CD4-positive, alpha-beta T cell treated with Interleukin-17A for 1 hour (primary cell): ENCODE data around the gene SYNE2.
"Not testable (repeated sequence)": the region's sequence is repeated elsewhere in the genome, so short reads cannot be mapped to it uniquely, and the experiment has no call there.

ENCODE experiments used
- DNase-seq: peaks from one replicate; pipeline ENCODE4 v3.0.0-alpha.2; 2020

SYNE2 gene

DNA sequence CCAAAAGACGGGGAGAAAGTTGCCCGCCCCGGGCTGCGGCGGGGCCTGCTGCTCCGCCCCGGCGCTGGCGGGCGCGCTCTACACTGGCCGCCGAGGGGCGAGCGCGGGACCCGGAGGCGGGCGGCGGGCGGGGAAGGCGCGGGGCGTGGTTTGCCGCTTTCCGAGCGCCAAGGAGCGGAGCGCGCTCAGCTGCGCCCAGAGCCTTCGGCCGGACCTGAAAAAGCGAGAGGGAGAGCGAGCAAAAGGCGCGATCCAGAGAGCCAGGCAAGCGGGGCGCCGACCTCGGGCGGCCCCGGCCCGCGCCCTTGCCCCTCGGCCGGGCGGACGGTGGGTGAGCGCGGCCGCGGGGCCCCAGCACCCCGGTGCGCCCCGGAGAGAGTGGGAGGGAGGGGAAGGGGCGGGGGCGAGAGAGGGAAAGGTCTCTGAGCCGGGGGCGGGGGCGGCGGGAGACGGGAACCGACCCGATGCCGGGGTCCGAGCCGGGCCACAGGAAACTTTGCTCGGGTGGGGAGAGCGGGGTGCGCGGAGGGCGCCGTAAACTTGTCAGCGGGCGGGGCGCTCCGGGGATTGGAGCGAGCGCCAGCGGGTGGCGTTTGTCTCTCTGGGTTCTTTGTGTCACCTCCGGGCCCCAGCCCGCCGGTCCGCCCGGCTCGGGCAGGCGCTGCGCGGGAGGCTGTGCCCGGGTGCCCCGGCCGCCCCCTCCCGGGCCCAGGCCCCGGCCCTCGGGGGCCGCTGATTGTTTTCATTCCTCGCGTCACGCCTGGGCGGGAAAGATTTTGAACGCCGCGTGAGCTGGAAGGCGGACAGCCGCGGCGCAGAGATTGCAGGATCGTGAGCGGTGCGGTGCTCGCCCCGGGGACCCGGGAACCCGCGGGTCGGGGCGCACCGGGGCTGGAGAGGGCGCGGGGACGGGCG lies at the start of gene SYNE2:
TSS of gene SYNE2 (plus strand) at position 188 of the 915 bp plus-strand sequence. CDS start 56,145 bp downstream, outside the sequence.
- DNase-seq, result peak; percentile 84

DNA sequence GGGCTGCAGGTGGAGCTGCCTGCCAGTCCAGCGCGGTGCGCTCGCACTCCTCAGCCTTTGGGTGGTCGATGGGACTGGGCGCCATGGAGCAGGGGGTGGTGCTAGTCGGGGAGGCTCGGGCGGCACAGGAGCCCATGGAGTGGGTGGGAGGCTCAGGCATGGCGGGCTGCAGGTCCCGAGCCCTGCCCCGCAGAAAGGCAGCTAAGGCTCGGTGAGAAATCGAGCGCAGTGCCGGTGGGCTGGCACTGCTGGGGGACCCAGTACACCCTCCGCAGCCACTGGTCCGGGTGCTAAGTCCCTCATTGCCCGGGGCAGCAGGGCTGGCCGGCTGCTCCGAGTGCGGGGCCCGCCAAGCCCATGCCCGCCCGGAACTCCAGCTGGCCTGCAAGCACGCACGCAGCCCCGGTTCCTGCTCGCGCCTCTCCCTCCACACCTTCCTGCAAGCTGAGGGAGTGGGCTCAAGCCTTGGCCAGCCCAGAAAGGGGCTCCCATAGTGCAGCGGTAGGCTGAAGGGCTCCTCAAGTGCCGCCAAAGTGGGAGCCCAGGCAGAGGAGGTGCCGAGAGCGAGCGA lies 49.5 kb upstream of the SYNE2 start:
- not testable (repeated sequence) for DNase-seq

DNA sequence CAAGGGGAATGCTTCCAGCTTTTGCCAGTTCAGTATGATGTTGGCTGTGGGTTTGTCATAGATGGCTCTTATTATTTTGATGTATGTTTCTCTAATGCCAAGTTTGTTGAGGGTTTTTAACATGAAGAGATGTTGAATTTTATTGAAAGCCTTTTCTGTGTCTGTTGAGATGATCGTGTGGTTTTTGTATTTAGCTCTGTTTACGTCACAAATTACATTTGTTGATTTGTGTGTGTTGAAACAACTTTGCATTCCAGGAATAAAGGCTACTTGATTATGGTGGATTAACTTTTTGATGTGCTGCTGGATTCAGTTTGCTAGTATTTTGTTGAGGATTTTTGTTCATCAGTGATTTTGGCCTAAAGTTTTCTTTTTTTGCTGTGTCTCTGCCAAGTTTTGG lies 46.7 kb upstream of the SYNE2 start:
- not testable (repeated sequence) for DNase-seq

DNA sequence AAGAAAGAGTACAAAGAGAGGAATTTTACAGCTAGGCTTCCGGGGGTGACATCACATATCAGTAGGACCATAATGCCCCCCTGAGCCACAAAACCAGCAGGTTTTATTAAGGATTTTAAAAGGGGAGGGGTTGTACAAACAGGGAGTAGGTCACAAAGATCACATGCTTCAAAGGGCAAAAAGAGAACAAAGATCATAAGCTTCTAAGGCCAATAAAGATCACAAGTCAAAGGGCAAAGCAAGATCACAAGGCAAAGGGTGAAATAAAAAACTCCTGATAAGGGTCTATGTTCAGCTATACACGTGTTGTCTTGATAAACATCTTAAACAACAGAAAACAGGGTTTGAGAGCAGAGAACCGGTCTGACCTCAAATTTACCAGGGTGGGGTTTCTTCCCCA lies 41.1 kb upstream of the SYNE2 start:
- DNase-seq, result not testable (repeated sequence)

DNA sequence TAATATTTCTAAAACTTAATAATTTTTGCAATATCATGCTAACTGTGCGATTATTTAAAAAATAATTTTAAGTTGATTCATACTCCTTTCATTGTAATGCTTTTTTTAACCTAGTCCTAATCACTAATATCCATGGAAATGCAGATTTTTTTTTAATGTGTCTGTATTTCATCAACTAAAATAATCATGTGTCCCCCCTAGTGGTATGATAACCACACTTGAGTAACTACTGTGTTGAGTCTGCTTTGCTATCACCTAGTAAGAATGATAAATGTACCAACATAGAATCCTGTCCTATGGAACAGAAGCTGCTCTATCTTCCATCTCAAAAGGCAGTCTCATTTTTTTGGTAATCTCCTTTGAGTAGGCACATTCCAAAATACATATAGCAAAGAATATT lies 19.1 kb upstream of the SYNE2 start:
- no peak for DNase-seq

DNA sequence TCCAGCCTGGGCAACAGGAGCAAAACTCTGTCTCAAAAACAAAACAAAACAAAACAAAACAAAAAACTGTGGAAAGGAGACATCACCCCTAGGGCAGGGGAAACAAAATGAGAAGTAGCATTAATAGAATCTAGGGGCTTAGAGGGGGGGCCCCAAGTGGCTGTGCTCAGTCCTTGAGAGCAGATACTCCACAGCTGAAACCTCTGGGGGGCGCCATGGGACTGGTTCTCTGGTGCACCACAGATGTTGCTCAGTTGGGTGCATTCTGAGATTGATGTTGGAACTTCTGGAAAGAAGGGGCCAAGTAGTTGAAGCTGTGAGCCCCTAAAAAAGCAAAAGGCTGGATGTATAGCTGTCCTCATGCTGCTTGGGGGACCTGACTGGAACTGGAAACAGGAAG lies 11.8 kb upstream of the SYNE2 start:
- peak; percentile 75 for DNase-seq

- no peak for DNase-seq
These were observed 9.0 kb upstream of the SYNE2 start for GRCh38 chr14:63843796-63844195.

- DNase-seq, result no peak
These were observed 3.9 kb upstream of the SYNE2 start for GRCh38 chr14:63848890-63849289.

DNA sequence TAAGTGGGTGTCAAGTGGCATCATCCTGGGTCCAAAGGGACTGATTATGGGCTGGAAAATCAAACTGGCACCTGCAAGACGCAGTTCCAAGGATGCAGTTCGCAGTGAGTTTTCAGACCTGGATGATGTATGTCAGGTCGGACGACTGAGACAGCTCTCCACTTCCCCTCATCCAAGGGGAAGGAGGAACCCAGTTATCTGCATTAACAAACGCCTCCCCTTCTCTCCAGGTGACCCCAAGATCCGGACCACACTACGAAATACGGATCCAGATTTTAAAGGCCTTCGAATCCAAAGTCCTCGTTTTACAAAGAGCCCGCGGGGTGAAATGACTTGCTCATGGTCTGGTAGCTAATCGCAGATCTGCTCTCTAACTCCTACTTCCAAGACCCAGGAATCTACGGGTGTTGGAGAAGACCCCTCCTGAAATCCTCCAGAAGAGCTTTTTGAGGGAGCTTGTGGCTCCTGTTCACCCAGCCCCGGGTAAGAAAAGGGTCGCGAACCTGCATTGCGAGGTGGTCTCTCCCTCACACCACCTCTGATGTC lies 460 bp upstream of the SYNE2 start:
- no peak for DNase-seq

GRCh38 chr14:63853831-63854293 lies 1.1 kb downstream of the SYNE2 start:
- peak; percentile 71 for DNase-seq

DNA sequence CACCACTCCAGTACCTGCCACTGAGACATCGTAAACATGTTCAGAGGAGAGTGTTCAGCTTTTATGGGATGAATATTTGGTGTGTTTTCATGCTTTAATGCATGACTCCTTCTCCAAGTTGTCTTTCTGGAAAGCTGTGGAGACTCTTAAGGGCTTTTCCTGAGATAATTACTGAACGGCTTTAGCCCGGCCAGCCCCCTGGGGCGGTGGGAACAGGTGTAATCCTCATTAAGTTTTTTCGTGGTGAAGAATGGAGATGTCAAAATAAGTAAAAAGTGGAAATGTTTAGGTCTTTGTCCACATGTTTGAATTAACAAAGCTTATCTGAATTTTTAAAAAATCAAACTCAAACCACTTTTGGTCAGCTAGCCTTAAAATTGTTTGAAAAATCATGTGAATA lies 1.5 kb downstream of the SYNE2 start:
- no peak for DNase-seq

DNA sequence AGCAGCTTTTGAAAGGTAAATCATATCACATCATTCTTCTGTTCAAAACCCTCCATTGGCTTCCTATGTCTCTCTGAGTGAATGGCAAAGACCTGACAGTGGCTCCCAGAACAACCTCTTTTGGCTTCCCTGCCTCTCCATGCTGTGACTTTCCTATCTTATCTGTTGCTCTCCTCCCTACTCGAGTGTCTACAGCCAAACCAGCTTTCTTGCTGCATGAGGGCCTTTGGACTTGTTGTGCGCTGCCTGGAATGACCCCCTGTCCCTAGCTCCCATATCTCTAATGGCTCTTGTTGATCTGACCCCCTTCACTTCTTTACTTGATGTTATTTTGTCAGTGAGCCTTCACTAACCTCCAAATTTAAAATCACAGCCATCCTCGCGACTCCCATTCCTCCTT lies 2.5 kb downstream of the SYNE2 start:
- no peak for DNase-seq

DNA sequence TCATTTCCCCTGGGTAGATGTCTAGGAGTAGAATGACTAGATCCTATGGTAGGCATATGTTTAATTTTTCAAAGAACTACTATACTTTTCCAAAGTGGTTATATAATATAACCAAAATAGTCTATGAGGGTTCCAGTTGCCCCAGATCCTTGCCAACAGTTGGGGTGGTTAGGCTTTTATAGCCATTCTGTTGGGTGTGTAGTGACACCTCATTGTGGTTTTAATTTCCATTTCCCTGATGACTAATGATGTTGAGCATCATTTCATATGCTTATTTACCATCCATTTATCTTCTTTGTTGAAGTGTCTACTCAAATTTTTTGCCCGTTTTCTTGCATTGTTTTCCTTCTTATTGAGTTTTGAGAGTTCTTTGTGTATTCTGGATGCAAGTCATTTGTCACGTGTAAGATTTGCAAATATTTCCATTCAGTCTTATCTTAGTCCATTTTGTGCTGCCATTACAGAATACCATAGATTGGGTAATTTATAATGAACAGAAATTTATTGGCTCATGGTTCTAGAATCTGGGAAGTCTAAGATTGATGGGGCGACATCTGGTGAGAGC lies 4.7 kb downstream of the SYNE2 start:
- DNase-seq, result peak; percentile 83

DNA sequence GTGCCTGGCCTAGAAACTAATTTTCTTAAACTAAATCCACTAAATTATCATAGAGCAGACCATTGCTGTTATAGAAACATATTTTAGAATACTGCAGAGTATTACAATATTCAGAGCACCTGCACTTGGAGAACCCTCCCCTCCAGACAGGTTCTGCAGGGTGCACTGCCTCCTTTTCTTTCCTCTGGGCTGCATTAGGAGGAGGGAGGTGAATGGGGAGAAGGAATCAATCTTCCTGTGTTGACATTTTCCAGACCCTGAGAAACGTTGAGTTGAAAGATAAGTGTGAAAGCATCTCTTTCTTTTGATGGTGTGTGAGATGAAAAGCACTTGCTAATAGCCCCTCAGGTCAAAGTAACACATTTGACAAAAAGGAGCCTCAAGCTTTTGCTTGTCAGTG lies 7.3 kb downstream of the SYNE2 start:
- DNase-seq, result no peak

GRCh38 chr14:63862163-63862562 lies 9.4 kb downstream of the SYNE2 start:
- no peak for DNase-seq

DNA sequence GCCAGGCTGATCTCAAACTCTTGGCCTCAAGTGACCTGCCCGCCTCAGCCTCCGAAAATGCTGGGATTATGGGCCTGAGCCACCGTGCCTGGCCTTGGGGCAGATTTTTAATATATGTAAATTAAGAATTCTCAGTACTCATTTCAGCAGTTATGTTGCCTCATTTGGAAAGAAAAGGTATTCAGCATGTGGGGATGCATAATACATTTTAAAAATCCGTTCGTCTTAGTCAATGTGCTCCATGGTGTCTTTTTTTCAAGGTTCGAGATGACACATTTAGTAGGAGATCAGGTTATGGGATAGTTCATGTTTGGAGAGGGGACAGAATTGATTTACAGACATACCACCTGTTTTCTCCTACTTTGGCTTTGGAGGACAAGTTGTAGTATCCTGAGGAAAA lies 10.2 kb downstream of the SYNE2 start:
- no peak for DNase-seq

DNA sequence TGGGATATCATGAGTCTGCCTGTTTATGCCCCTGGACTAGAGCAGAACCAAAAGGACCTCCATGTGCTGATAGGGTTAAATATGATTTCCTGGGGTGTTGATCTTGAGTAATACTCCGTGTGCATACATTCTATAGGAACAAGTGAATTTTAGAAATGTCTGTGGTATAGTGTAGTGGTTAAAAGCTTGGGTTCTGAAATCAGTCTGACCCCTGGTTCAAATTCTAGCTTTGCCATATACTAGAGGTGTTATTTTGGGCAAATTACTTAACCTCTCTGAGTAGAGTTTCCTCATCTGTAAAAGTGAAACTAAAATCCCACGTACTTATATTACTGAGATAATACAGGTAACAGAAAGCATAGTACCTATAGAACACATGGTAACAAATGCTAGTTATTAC lies 12.0 kb downstream of the SYNE2 start:
- DNase-seq, result not testable (repeated sequence)

DNA sequence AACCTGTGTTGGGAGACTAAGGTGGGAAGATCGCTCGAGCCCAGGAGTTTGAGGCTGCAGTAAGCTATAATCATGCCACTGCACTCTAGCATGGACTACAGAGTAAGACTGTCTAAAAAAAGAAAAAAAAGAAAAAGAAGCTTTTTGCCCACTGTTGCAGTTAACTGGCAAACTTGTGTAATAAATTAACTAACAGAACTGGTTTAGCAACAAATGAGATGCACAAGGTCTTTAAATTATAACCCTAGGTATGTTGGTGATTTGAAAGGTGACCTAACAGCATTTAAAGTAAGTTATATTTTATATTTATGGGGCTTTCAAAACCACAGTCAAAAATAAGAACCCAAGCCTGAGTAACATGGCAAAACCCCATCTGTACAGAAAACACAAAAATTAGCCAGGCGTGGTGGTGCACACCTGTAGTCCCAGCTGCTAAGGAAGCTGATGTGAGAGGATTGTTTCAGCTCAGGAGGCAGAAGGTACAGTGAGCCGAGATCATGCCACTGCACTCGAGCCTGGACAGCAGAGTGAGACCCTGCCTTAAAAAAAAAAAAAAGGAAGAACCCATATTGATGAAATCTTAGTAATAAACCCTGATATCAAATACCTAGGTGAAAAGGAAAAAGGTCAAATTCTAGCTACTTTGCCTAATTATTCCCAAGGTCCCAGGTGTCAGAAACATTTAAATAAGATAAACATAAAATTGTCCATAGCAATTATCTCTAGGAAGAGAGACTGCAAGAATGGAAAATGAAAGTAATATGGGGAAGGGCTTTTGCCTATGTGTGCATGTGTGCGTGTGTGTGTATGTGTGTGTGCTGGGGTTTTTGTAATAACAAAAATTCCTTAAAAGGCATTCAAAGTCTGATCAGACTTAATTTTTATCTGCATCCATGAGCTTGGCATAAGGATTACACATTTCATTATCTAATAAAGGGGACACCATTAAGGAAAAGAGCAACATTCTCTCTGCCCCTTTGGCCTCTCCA lies 15.4 kb downstream of the SYNE2 start:
- peak; percentile 74 for DNase-seq

DNA sequence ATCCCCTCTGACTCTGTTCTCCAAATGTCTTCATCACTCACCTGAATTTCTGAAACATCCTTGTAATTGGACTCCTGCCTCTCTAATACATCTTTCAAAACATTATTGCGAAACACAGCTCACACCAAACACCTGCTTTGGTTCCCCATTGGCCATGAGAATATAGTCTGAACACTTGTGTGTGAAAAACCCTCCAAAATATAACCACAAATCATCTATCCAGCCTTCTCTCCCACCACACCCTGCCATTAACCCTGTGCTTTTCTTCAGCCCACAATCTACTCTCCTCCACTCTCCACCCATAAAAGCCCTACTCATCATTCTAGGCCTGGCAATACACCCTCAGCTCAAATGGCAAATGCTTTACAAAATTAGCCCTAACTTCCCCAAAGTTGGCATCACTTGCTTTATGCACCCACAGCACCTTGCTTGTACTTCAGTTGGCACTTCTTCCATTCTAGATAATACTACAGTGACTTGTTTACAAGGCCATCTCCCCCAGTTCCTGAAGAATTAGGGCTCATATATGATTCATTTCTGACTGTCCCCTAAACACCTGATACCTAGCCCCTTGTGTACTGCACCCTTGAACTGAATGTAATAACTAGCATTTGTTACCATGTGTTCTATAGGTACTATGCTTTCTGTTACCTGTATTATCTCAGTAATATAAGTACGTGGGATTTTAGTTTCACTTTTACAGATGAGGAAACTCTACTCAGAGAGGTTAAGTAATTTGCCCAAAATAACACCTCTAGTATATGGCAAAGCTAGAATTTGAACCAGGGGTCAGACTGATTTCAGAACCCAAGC lies 17.3 kb downstream of the SYNE2 start:
- DNase-seq, result peak; percentile 42

- peak; percentile 29 for DNase-seq
These were observed 17.9 kb downstream of the SYNE2 start for GRCh38 chr14:63870753-63871037.

DNA sequence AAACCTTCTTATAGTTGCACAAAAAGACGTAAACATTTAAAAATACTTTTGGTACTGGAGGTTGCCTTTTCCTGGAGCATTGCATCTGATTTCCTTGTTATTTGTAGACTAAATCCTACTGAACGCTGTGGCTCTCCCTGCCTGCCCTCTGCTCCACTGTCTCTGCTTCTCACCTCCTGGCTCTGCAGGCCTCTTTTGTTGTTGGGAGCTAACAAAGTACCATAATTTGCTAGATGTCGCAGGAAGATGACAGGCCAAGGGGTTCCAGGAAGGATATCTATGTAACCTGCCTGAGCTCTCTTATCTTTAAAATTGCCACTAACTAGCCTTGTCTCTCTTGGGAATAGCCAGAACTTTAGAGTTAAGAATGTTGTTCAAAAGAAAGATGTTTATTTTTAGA lies 21.4 kb downstream of the SYNE2 start:
- DNase-seq, result no peak

DNA sequence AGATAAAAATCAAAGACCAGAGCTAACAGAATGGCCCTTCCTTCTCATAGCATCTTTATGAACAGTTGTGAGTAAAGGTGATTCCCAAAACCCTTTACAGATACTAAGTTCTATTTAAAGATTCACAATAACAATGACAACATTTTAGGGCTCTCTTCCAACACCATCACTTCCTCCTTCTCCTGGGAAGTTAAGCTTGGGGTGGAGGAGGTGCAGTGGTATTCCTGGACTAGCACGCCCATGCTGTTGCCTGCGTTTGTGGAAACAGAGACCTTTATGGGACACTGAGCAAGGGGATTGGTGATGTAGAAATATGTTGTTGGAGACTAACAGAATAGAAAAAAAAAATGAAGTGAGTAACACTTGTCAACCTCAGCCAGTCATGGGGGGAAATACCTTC lies 22.5 kb downstream of the SYNE2 start:
- DNase-seq, result no peak
